Stimulated activated CD8-positive, alpha-beta memory T cell treated with anti-CD3 and anti-CD28 coated beads, Interleukin-7, amount 100 ng/mL, for 1 hour (primary cell): Measurements from ENCODE around the gene PBX1.

Experiments used
- DNase-seq, 2 donors: peaks; one replicate each; pipeline ENCODE4 v3.0.0-alpha.2; 2020; ENCODE audit warnings: low read depth in 2 of 2

The PBX1 gene

DNA sequence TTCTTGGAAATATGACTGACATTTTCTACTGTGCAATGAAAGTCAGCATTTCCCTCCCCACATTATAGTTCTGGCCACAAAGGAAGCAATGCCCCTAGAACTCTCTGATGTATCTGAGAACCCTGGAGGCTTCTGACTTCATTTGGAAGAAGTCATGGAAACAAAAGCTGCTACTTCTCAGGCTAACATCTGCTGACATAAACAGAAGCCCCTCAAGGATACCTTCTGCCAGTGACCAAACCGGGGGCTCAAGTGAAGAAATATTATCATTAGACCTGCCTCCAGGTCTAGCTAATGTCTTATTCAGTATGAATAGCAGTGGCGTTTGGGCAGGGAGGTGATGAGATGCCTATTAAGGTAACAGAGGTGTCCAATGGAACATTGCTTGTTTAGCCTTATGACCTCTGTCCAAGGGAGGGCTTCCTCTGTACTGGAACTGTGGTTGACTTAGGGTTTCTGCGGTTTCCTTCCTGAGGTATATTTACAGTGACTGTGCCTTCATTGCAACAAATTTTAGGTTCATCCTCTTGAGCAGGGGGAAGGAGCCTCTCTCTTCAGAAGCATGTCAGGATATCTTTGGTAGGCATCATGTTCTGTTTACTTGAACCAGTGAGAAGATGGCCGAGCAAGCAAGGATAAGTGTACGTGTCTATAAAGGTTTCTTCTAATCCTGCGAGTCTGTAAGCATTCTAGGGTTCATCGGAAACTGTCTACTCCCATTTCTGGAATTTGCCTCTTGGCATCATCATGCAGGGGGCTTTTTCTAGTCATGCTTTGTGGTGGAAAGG lies 161.7 kb downstream of the PBX1 start:
- DNase-seq: no peak

DNA sequence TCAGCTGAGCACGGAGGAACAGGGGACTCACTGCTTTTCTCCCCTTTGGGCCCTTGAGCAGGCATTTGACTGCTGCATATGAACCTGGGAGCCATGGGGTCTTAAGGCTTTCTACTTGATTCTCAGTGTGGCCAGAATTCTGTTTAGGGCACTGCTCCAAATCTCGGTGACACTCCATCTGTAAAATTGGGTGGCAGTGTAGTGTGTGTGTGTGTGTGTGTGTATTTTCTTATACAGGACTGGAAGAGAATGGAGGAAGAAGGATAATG lies 162.2 kb downstream of the PBX1 start:
- DNase-seq: no peak

DNA sequence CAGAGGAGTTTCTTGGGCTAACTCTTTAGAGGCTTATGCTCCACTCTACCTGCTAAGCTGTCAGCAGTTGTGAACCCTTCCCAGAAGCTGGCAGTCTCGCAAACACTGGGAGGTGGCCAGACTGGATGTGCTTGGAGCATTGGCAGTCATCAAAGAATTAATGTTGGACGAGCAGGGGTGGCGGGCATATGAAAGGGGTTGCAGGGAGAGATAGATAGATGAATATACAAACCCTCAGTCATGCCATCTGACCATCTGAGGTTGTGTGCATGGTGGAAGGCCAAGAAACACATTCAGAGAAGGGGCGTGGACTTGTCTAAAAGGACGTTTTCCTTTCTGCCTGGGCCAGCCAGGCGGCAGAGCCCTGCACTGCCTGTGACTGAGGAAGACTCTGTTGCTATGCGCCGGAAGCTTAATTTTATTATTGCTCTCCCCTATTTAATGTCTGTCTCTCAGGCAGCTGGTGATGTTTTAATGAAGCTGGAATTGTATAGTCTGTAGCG lies 164.4 kb downstream of the PBX1 start:
- DNase-seq: no peak

DNA sequence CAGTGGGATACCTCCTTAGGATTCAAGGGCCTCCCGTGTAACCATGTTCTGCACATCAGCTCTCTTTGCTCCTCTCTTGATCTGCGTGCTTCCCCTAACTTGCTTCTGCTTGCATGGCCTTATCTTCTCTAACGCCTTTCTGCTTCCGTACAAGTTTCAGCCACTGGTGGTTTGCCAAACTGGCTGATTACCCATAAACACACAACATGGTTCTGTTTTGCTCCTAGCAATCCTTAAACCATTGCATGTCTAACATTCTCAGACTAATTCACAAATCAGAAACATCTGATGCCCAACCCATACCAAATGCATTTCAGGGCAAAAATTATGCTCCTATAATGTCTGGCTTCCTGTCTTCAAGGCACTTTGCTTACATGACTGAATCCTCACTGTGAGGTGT lies 166.4 kb downstream of the PBX1 start:
- no peak for DNase-seq

DNA sequence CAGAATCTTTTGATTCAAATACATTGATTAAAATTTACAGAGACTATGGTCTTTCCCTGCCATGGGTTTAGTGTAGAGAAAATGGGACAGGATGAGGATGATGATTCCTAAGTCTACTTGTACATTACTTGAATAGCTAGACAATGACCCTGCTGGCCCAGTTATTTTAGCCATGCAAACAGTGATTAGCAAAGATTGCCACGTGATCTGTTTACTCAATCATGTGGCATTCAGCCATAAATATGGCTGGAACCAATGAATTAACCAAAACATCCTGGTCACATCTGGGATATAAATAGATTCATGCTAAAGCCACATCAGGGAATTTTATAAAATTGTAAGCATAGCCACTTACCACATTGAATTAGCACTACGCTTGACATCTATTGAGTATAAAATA lies 167.3 kb downstream of the PBX1 start:
- DNase-seq: no peak

DNA sequence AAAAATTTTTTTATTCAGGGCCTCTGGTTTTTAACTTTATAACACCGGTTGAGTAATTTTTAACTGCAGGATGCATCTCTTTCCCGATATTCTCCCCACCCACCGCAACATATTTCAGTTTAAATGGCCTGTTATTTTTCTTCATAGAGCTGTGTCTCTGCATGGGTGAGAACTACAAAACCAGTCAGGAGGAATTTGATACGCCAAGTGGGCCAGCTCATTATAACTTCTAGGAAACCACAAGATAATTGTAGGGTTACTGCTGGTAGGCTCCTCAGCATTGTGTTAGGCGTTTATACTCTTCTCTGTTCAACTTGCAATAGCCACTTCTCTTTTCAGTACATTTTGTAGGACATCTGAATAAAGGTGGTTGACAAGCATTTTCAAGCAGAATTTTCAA lies 169.7 kb downstream of the PBX1 start:
- no peak for DNase-seq

DNA sequence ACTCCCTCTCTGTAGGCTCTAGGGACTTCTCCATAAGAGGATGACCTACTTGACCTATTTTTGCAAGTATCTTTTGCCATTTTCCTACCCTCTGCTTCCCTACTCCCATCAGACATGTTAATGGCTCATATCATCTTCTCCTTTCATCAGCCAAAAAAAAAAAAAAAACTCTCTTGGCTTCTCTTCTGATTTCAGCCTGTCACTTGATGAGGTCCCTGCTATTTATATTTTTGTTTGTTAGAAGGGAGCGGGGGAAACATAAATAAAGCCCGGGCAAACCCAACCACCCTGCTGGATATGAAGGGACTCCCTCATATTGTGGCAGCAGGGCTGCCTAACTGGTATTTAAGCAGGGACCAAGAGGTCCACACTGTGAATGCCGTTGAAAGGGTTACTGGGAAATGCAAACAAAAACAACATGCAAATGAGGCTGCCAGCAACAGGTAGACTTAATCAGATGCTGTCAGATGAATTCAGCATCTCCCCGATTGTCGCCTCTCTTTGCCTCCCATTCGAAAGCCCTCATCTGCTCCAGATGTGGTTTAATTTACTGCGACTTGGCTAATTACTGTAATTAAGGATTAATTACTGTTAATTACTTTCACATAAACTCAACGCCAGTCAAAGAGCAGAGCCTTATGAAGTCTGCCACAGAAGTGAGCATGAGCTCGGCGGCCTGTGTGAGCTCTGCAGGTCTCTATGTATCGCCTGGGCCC lies 172.3 kb downstream of the PBX1 start:
- DNase-seq: no peak

DNA sequence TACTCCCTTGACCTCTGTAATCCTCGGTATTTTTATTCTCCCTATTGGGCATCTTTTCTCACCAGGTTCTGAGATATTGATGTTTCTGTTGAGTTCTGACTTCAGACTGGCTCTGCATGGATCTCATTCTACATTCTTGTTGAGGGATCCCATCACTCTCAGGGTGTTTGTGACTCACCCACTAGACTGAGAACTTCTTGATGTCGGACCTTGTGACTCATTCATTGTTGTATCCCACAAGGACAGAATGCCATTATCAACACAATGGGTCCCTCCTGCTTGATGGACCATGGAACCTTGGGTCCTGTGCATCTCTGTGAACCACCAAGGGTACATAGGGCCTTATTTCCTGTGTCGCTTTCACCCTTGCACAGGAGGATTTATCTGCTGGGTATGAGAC lies 174.1 kb downstream of the PBX1 start:
- no peak for DNase-seq

DNA sequence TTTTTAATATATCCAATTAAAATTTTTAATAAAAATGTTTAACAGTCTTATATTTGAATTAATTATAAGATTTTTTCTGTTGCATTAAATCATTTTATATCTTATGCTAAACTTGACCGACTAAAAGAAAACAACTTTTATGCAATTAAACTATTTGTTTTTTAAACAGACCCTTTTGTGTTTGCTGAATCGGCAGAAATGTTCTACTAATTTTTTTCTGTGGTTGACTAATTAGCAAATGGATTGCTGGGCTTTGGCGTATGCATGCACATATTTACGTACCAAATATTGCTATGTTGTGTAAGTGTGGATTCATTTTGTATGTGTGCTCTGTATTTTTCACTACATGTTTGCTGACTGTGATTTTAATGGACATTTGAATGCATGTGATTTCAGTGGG lies 174.8 kb downstream of the PBX1 start:
- DNase-seq: no peak

DNA sequence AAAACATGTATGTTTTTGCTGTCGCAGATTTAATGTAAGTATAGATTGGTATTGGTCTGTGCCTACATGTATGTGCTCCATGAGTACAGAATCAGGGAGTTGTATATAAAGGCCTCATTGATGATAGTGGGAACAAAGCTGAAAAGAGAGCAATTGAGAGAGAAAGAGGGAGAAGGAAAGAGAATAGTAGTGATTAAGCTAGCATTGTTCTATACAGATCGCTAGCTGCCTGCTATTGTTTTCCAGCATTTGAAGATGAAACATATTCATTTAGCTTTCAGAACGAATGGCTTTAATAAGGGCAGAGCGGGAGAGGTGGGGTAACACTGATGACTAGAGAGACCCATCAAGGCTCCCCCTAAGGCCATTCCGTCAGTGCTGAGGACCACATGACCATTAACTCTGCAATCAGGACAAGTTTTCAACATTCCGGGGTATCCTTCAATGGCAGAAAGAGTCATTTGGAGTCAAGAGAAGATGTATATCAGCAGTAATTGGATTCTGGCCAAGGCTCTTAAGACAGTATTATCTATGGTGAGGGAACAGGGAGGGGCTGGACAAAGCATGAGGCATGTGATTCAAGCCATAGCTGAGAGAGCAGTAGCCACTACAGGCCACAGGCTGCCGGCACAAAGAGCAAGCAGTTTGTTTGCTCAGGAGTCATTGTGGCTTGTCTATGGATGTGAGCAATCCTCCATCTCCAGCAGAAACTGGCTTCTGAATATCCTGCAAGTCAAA lies 176.5 kb downstream of the PBX1 start:
- no peak for DNase-seq

DNA sequence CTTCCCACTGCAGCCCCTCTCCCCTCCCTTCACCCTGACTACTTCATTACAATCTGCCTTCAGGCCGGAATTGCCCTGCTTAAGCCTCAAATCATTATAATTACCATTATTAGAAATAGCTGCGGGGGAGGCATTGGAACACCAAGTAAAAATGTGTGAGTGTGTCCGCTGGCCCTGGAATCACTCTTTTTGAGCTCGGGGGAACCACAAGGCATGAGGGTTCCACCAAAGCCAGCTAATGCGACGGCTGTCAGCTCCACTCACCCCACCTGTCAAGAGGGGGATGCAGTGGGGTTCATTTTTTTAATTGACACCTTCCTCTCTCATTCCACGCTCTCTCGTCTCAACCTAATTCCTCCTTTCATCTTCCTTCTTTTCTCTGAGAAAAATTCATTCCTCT lies 177.2 kb downstream of the PBX1 start:
- no peak for DNase-seq

DNA sequence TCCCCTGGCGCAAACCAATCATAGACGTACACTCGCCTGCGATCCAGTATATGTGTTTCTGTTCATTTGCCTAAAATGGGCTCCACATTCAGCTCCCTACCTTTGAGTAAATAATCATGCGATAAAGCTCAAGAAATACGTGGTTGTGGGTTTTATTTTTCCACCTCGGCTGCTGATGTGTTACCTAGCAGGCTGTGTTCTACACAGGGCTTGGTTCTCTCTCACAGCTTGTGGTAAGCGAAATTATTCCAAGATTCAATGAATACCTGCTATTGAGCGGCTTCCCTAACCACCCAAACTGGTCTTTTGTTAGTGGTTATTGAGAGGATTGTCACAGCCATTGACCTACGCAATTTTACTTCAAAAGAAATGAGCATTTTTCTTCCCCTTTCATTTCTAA lies 180.2 kb downstream of the PBX1 start:
- no peak for DNase-seq

DNA sequence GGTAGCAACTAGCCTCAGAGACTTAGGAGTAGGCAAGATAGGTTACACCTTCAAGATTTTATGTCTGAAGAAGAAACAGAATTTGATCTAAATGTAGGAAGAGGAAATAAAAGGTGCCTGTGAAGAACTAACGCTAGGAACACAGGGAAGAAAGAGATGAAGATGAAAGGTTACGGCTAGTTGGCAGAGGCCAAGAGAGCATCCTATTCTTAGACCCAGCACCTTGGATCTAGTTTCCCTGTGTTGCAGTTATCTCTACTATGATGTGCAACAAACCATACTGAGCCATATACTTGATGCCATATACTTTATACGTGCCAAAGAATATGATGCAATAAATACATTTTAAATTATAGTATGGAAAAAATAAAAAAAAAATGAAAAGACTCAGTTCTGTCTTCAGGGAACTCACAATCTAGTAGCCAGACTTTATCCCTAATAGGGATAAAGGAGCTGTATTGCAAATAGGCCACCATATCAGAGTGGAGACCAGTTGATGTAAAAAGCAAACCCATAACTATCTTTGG lies 181.1 kb downstream of the PBX1 start:
- DNase-seq: no peak

DNA sequence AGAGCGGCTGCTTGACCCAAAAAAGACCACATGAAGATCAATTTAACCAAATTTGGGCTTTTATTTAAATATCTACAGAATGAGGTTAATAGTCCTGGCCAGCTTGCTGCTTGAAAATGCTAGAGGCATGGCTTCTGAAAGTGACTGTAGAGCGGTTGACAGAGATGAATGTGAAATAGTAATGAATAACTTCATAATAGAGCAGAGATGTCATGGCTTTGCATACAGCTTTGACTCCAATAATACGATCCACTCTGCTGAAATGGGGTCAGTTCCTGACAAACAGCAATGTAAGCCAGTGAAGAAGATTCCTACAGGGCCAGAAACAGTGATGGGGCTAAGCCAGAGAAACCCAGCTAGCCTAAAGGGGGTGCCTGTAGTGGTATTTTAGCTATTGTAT lies 183.8 kb downstream of the PBX1 start:
- DNase-seq: no peak

DNA sequence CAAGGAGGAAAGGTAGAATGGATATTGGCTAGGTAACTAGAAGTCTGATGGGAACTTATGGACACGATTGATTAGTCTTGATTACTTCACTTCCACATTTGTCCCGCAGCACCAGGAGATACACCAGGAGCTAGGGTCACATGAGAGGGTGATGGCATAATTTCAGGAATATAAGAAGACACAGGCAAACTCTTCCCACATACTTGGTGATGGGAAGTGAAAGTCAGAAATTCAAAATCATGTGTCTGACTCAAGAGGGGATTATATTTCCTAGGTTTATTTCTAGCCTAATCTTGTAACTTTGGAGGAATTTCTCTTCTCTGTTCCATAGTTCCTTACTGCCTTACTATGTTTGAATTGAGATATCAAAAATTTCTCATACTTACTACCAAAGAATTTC lies 185.0 kb downstream of the PBX1 start:
- DNase-seq: no peak

DNA sequence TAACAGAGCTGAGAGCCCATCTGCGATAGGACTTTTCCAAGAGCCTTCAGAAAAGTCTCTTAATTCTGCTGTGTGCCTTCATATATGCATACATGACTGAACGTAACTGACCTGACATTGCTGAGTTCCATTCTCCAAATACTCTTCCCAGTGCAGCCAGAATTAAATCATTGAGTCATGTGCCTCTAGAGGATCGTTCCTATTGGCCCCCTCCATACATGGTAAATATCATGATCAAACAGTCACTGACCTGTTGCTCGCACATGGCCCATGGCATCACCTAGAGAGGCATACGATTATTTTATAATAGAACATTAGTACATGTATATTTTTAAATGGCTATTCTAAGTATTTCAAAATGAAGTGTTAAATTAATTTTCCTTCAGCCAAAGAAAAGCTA lies 186.8 kb downstream of the PBX1 start:
- no peak for DNase-seq

DNA sequence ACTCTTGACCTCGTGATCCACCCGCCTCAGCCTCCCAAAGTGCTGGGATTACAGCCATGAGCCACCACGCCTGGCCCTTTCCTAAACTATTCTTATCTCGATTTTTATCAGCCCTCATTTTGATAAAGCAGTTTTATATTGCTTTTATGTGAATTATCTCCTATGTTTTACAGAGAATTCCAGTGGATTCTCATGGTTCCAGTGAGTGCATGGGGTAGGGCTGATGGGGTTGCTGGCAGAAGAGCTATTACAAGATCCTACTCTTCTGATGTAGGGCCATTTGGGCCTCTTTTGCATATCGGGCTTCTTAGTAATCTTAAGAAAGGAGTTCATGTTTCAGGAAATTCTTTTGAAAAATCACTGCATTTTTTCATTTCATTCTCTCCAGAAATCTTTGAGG lies 187.6 kb downstream of the PBX1 start:
- DNase-seq: no peak

DNA sequence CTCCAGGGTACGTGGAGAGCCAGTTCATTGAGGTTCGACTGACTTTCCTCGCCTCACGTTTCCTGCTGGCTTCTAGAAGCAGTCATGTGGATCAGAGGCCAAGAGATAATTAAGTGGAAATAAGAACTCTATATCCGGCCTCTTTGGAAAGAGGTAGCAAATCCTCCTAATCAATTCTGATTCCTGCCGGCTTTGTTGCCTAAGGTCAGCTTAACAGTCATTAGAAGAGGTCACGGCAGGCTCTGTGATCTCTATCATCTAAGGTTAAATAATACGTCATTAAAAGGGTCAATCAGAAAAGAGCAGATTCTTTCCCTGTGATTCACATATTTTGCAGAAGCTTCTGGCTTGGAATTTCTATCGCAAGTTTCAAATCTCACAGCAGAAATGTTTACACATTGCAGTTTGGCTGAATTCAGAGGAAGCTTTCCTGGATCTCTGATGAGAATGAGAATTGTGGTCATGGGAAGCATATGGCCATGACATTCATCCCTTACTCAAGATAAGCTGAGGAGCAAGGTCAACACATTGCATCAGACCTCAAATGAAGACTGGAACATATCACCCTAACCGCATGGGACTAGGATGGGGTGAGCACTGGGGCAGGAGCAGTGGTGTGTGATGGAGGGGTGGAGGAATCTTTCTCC lies 189.4 kb downstream of the PBX1 start:
- DNase-seq: no peak

DNA sequence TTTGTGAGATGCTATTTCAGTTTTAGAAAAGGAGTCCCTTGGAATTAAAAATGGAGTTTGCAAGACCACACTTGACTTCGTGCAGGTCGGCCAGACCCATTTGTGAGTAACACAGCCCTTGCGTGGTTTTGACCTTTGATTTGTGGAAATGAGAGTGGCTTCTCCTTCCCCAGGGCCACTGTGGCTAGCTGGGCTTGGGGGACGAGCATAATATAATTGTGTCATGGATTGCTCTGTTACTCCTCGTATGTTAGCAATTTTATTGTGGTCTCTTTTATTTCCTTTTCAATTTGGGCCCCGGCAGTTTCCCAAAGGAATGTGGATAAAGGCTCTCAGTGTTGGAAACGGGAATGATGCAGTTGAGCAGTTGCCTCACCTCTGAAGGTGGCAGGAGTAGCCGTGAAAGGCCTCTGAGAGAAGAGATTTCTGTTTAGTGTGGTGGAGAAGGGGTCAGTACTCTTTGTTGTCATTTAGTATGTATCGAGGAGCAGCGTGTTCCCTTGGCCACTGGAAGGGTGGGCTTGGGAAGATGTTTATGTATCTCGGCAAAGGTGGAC lies 194.6 kb downstream of the PBX1 start:
- DNase-seq: no peak

DNA sequence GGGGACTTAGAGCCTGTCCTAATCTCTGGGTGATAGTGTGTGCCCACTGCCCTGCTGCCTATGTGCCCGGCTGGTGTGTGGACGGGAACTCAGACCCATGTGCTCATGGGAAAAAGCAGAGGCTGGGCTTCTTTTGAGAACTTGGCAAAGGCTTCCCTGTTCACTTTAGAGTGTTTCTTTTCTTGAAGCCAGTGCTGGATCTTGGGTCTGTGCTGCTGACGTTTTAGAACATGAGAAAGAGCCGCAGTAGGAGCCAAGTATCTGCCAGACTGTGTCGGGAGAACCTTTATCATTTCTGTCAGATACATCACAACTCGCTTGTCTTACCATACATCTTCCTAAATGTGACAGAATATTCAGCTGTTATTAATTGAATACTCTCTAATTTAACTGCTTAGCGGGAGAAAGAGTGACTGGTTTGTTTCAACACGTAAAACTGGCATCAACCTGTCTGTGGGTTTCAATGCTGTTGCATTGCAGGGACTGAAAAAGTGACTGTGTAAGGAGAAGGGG lies 195.2 kb downstream of the PBX1 start:
- DNase-seq: no peak

DNA sequence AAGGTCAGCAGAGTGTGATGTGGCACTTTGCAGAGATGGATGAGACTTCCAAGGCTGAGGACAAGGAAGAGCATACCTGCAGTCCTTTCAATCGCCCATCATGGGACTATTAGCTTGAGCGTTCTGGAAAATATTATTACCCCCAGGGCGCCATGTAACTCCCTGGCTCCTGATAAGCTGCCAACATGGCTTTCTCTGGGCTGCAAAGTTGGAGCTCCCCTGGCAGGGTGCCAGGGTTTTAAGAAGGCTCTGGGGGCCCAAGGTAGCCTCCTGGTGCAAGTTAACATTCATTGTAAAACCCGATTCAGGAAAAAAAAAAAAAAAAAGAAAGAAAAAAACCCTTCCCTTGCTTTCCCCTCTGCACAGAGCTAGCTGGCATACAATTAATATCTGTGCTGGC lies 196.7 kb downstream of the PBX1 start:
- DNase-seq: no peak

DNA sequence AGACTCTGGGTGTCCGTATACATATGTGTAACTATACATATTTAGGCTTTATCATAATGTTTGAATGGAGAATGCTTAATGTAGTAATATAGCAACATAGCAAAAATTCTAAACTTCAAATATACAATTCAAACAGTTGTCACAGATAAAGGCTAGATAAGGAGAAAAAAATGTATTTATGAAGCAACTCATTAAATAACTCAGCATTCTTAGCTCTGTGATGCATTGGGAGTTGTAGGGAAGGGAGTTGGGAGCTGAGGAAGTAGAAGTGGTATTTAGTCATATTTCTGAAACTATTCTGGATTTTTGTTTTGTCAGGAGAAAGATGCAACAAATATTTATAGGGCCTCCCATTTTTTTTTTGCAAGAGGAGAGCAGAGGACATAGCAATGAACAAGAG lies 197.8 kb downstream of the PBX1 start:
- DNase-seq: no peak
